ENCODE measurements around the gene GRIK2.

DNA sequence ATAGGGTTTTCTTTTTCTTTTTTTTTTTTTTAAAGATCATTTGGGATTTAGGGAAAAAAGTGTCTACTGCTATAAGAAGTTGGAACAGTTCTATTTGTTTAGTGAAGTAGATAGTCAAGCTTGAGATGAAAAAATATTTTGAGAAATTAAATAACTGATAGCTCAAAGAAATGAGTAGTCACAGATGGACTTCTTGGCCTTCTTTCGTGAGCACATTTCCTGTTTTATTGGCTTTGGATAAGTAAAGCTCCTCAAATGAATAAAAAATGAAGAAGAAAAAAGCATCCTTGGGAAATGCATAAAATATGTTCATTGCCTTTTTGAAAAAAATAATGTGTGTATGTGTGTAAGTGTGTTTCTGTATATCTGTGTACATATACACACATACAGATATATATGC lies 515.9 kb downstream of the GRIK2 start:
- no peak for TF ChIP-seq CTCF (IDR thresholded peaks at IDR 0.05; ENCODE audit: extremely low read depth in 1 of 2, insufficient read depth in 1 of 2, low read depth in 1 of 2, low read length in 2 of 2)
- no peak for TF ChIP-seq POLR2AphosphoS5 (IDR thresholded peaks at IDR 0.05; ENCODE audit: insufficient read depth, low read depth, low read length)
- TF ChIP-seq POLR2A (IDR thresholded peaks at IDR 0.05; ENCODE audit: low read depth, low read length): no peak
- no peak for TF ChIP-seq MAX (IDR thresholded peaks at IDR 0.05; ENCODE audit: insufficient read depth, insufficient read length)
- TF ChIP-seq MYC (IDR thresholded peaks at IDR 0.05; ENCODE audit: low read depth, low read length): no peak

All from endothelial cell of umbilical vein (primary cell).